Stimulated activated naive B cell treated with anti-CD40 and anti-IgM and Interleukin-4, amounts not matched to agents 10 μg/mL and 1 μg/mL and 100 μg/mL, for 72 hours (primary cell): ENCODE results near the gene L3MBTL2.

ENCODE experiments used
- ATAC-seq, 2 donors: fragments of 150-1000 bp; cut with Tn5 transposase; replicated peaks; 2 replicates each; pipeline ENCODE4 v1.10.0; 2021; ENCODE audit warnings: moderate library complexity in 1 of 2
- DNase-seq: peaks from one replicate; pipeline ENCODE4 v3.0.0; 2021
- H3K27ac Mint-ChIP-seq: one replicate; pipeline ENCODE4 v1.8.0; 2022; ENCODE audit warnings: mild to moderate bottlenecking, mixed read lengths
- H3K27me3 Mint-ChIP-seq, 2 donors: one replicate each; pipeline ENCODE4 v1.8.0; 2022; ENCODE audit warnings: mixed read lengths in 2 of 2
- H3K36me3 Mint-ChIP-seq, 2 donors: one replicate each; pipeline ENCODE4 v1.8.0; 2022; ENCODE audit warnings: mixed read lengths in 2 of 2, mild to moderate bottlenecking in 1 of 2
- H3K4me1 Mint-ChIP-seq, 2 donors: one replicate each; pipeline ENCODE4 v1.8.0; 2022; ENCODE audit warnings: mixed read lengths in 2 of 2, mild to moderate bottlenecking in 1 of 2
- H3K4me3 Mint-ChIP-seq, 2 donors: one replicate each; pipeline ENCODE4 v1.8.0; 2022; ENCODE audit warnings: mild to moderate bottlenecking in 2 of 2, mixed read lengths in 2 of 2, moderate library complexity in 1 of 2
- H3K9me3 Mint-ChIP-seq, 2 donors: one replicate each; pipeline ENCODE4 v1.8.0; 2022; ENCODE audit warnings: mixed read lengths in 2 of 2, mild to moderate bottlenecking in 1 of 2

Gene L3MBTL2

GRCh38 chr22:41226723-41227655 is 21.9 kb downstream of the L3MBTL2 start:
- Mint-ChIP-seq H3K4me1 (peaks cover 4 to 5% of the 10 kb centered on the region in 2 donors), H3K27ac (peak overlapping the region; percentile 21), H3K27me3 (no peaks in the 10 kb centered on the region), H3K4me3 (no peak overlapping the region), H3K36me3 (peaks cover 39 to 53% of the 10 kb centered on the region in 2 donors), H3K9me3 (no peaks in the 10 kb centered on the region)
- ATAC-seq (no peak), DNase-seq (no peak)

- Mint-ChIP-seq H3K4me3 (no peak overlapping the region), H3K36me3 (peaks cover 29 to 49% of the 10 kb centered on the region in 2 donors), H3K27ac (no peak overlapping the region), H3K9me3 (no peaks in the 10 kb centered on the region), H3K4me1 (peaks cover 6 to 10% of the 10 kb centered on the region in 2 donors), H3K27me3 (no peaks in the 10 kb centered on the region)
- DNase-seq: no peak
- ATAC-seq: no peak
These were observed 24.1 kb downstream of the L3MBTL2 start for GRCh38 chr22:41229215-41229614.

- Mint-ChIP-seq H3K36me3 (peaks cover 29 to 42% of the 10 kb centered on the region in 2 donors), H3K27ac (no peak overlapping the region), H3K4me3 (no peak overlapping the region), H3K27me3 (no peaks in the 10 kb centered on the region), H3K4me1 (peaks cover 6 to 10% of the 10 kb centered on the region in 2 donors), H3K9me3 (no peaks in the 10 kb centered on the region)
- no peak for DNase-seq
- no peak for ATAC-seq
These were observed 24.8 kb downstream of the L3MBTL2 start for GRCh38 chr22:41229730-41230400.

GRCh38 chr22:41230401-41230785 is 25.3 kb downstream of the L3MBTL2 start:
- no peak overlapping the region for H3K27ac Mint-ChIP-seq
- H3K27me3 Mint-ChIP-seq: no peaks in the 10 kb centered on the region
- ATAC-seq: no peak
- no peak for DNase-seq
- H3K4me1 Mint-ChIP-seq: peaks cover 6 to 10% of the 10 kb centered on the region in 2 donors
- no peaks in the 10 kb centered on the region for H3K9me3 Mint-ChIP-seq
- H3K36me3 Mint-ChIP-seq: peaks cover 26 to 38% of the 10 kb centered on the region in 2 donors
- H3K4me3 Mint-ChIP-seq: no peak overlapping the region

- peaks cover 6 to 10% of the 10 kb centered on the region in 2 donors for H3K4me1 Mint-ChIP-seq
- no peak for DNase-seq
- H3K27ac Mint-ChIP-seq: no peak overlapping the region
- no peak for ATAC-seq
- peaks cover 21 to 34% of the 10 kb centered on the region in 2 donors for H3K36me3 Mint-ChIP-seq
- H3K27me3 Mint-ChIP-seq: no peaks in the 10 kb centered on the region
- H3K9me3 Mint-ChIP-seq: no peaks in the 10 kb centered on the region
- H3K4me3 Mint-ChIP-seq: no peak overlapping the region
These were observed 26.3 kb downstream of the L3MBTL2 start for GRCh38 chr22:41231369-41231768.

- H3K4me3 Mint-ChIP-seq: no peak overlapping the region
- H3K9me3 Mint-ChIP-seq: no peaks in the 10 kb centered on the region
- H3K27ac Mint-ChIP-seq: no peak overlapping the region
- ATAC-seq (no peak), DNase-seq (no peak)
- no peaks in the 10 kb centered on the region for H3K27me3 Mint-ChIP-seq
- H3K36me3 Mint-ChIP-seq: peaks cover 8 to 14% of the 10 kb centered on the region in 2 donors
- peaks cover 10 to 17% of the 10 kb centered on the region in 2 donors for H3K4me1 Mint-ChIP-seq
These were observed 29.9 kb downstream of the L3MBTL2 start for GRCh38 chr22:41234815-41235695.

- DNase-seq: no peak
- Mint-ChIP-seq H3K27ac (peak overlapping the region; percentile 80), H3K4me3 (peak overlapping the region; percentile 81 to 84), H3K27me3 (no peaks in the 10 kb centered on the region), H3K9me3 (no peaks in the 10 kb centered on the region), H3K4me1 (peaks cover 10 to 13% of the 10 kb centered on the region in 2 donors), H3K36me3 (peaks cover 0 to 2% of the 10 kb centered on the region in 2 donors)
- ATAC-seq: no peak
These were observed 32.1 kb downstream of the L3MBTL2 start for GRCh38 chr22:41237036-41237706.

GRCh38 chr22:41237707-41238569 is 32.8 kb downstream of the L3MBTL2 start:
- peak overlapping the region; percentile 81 to 84 for H3K4me3 Mint-ChIP-seq
- ATAC-seq: peak; percentile 93 to 95
- DNase-seq: peak; percentile 82
- peaks cover 0 to 3% of the 10 kb centered on the region in 2 donors for H3K36me3 Mint-ChIP-seq
- peaks cover 10 to 13% of the 10 kb centered on the region in 2 donors for H3K4me1 Mint-ChIP-seq
- no peak overlapping the region for H3K27ac Mint-ChIP-seq
- no peaks in the 10 kb centered on the region for H3K9me3 Mint-ChIP-seq
- H3K27me3 Mint-ChIP-seq: no peaks in the 10 kb centered on the region

- Mint-ChIP-seq H3K36me3 (peaks cover 0 to 8% of the 10 kb centered on the region in 2 donors), H3K9me3 (no peaks in the 10 kb centered on the region), H3K27me3 (no peaks in the 10 kb centered on the region), H3K4me1 (peaks cover 8 to 9% of the 10 kb centered on the region in 2 donors), H3K4me3 (peak overlapping the region; percentile 50 to 68), H3K27ac (peak overlapping the region; percentile 79)
- DNase-seq: no peak
- no peak for ATAC-seq
These were observed 33.7 kb downstream of the L3MBTL2 start for GRCh38 chr22:41238570-41239442.

- peak overlapping the region in 1 of 2 donors; percentile 68 for H3K4me3 Mint-ChIP-seq
- H3K9me3 Mint-ChIP-seq: no peaks in the 10 kb centered on the region
These were observed 34.5 kb downstream of the L3MBTL2 start for GRCh38 chr22:41239443-41240128.

GRCh38 chr22:41240377-41241132 is 35.4 kb downstream of the L3MBTL2 start, which contains the start of gene CHADL:
Gene CHADL (minus strand): TSS chr22:41240931. CDS start chr22:41240881, 50 bp downstream.
- DNase-seq (no peak), ATAC-seq (no peak)
- no peaks in the 10 kb centered on the region for H3K27me3 Mint-ChIP-seq
- H3K4me3 Mint-ChIP-seq: no peak within 1 kb of the TSS
- peaks cover 4 to 8% of the 10 kb centered on the region in 2 donors for H3K36me3 Mint-ChIP-seq
- peaks cover 8 to 9% of the 10 kb centered on the region in 2 donors for H3K4me1 Mint-ChIP-seq
- H3K9me3 Mint-ChIP-seq: no peaks in the 10 kb centered on the region
- H3K27ac Mint-ChIP-seq: peak within 1 kb of the TSS; percentile 83

More at GRCh38 chr22:41239443-41240128, 34.5 kb downstream of the L3MBTL2 start:
- ATAC-seq (no peak), DNase-seq (no peak)
- Mint-ChIP-seq H3K27me3 (no peaks in the 10 kb centered on the region), H3K27ac (no peak overlapping the region), H3K4me1 (peaks cover 8 to 9% of the 10 kb centered on the region in 2 donors), H3K36me3 (peaks cover 0 to 8% of the 10 kb centered on the region in 2 donors)
